HAP-1 (cell line): Measurements from ENCODE around the gene PSPH.
A peak's percentile ranks its signal among the peaks of the same experiment; 100 is the strongest.

Experiments used
- DNase-seq, 2 experiments: peaks; one replicate each; pipeline ENCODE4 v3.0.0-alpha.2; 2016 to 2020; ENCODE audit warnings: low spot score in 2 of 2
- H3K27me3 ChIP-seq: fragments of 250-450 bp; sonication (Bioruptor Pico); 2 replicates; pipeline ENCODE4 v1.5.1; 2020; ENCODE audit warnings: low read depth, mild to moderate bottlenecking, moderate library complexity
- H3K36me3 ChIP-seq: fragments of 250-450 bp; sonication (Bioruptor Pico); replicated peaks from 2 replicates; pipeline ENCODE4 v1.5.1; 2020; ENCODE audit warnings: mild to moderate bottlenecking
- H3K4me1 ChIP-seq: fragments of 250-450 bp; sonication (Bioruptor Pico); 2 replicates; pipeline ENCODE4 v1.5.1; 2020; ENCODE audit warnings: mild to moderate bottlenecking
- H3K4me3 ChIP-seq: fragments of 250-450 bp; sonication (Bioruptor Pico); 2 replicates; pipeline ENCODE4 v1.5.1; 2020; ENCODE audit warnings: mild to moderate bottlenecking, moderate library complexity
- H3K9me3 ChIP-seq: fragments of 250-450 bp; sonication (Bioruptor Pico); 2 replicates; pipeline ENCODE4 v1.5.1; 2020; ENCODE audit warnings: mild to moderate bottlenecking, moderate library complexity
- in situ Hi-C: fragments of 300-500 bp; cut with MboI; formaldehyde crosslinking; loops from 3 replicates; pipeline ENCODE4 v1.14.3; 2020; ENCODE audit warnings: low sequenced_read_pairs, inconsistent platforms, mixed read lengths

Gene PSPH

GRCh38 chr7:55966851-55967250, 84.4 kb downstream of the PSPH start:
- DNase-seq = no peak
- H3K4me1 ChIP-seq = peaks cover 3% of the 10 kb centered on the region
- no peaks in the 10 kb centered on the region for H3K27me3 ChIP-seq
- no peak overlapping the region for H3K4me3 ChIP-seq
- in situ Hi-C loops = loop anchor here (10.0 kb wide), 1 partner anchor 322 kb away; no protein-coding TSS in a partner anchor
- no peaks in the 10 kb centered on the region for H3K9me3 ChIP-seq
- peaks cover 9% of the 10 kb centered on the region for H3K36me3 ChIP-seq

- in situ Hi-C loops = loop anchor here (10.0 kb wide), 1 partner anchor 321 kb away; no protein-coding TSS in a partner anchor
- Histone ChIP-seq H3K4me1 (peaks cover 3% of the 10 kb centered on the region), H3K9me3 (no peaks in the 10 kb centered on the region), H3K27me3 (no peaks in the 10 kb centered on the region), H3K36me3 (peaks cover 9% of the 10 kb centered on the region), H3K4me3 (peak overlapping the region; percentile 60)
- peak; percentile 24 to 40 for DNase-seq
These were observed 85.3 kb downstream of the PSPH start for GRCh38 chr7:55965805-55966421.

GRCh38 chr7:55965100-55965470, 86.2 kb downstream of the PSPH start:
- Histone ChIP-seq H3K4me3 (peak overlapping the region; percentile 60), H3K36me3 (peaks cover 9% of the 10 kb centered on the region), H3K4me1 (peaks cover 3% of the 10 kb centered on the region), H3K9me3 (no peaks in the 10 kb centered on the region), H3K27me3 (no peaks in the 10 kb centered on the region)
- peak in 1 of 2 experiments; percentile 52 for DNase-seq
- in situ Hi-C loops = loop anchor here (10.0 kb wide), 1 partner anchor 320 kb away; no protein-coding TSS in a partner anchor

GRCh38 chr7:55964261-55965099, 86.8 kb downstream of the PSPH start, which contains the start of gene NIPSNAP2:
Gene NIPSNAP2 (plus strand): TSS chr7:55964585. CDS start chr7:55964610, 25 bp downstream.
- Histone ChIP-seq H3K9me3 (no peaks in the 10 kb centered on the region), H3K4me3 (peak within 1 kb of the TSS; percentile 60), H3K36me3 (peaks cover 13% of the 10 kb centered on the region), H3K4me1 (peaks cover 3% of the 10 kb centered on the region), H3K27me3 (no peaks in the 10 kb centered on the region)
- in situ Hi-C loops = loop anchor here (10.0 kb wide), 1 partner anchor 320 kb away; no protein-coding TSS in a partner anchor
- peak; percentile 41 to 77 for DNase-seq

GRCh38 chr7:55963584-55964168, 87.6 kb downstream of the PSPH start:
- no peaks in the 10 kb centered on the region for H3K27me3 ChIP-seq
- DNase-seq = no peak
- peaks cover 3% of the 10 kb centered on the region for H3K4me1 ChIP-seq
- in situ Hi-C loops = loop anchor here (10.0 kb wide), 1 partner anchor 319 kb away; no protein-coding TSS in a partner anchor
- H3K4me3 ChIP-seq = peak overlapping the region; percentile 16; the same call in 1 of the 2 replicates
- peaks cover 13% of the 10 kb centered on the region for H3K36me3 ChIP-seq
- H3K9me3 ChIP-seq = no peaks in the 10 kb centered on the region

- in situ Hi-C loops = loop anchor here (10.0 kb wide), 1 partner anchor 317 kb away; no protein-coding TSS in a partner anchor
- Histone ChIP-seq H3K4me3 (no peak overlapping the region), H3K4me1 (peaks cover 5% of the 10 kb centered on the region), H3K9me3 (no peaks in the 10 kb centered on the region), H3K27me3 (no peaks in the 10 kb centered on the region), H3K36me3 (peaks cover 10% of the 10 kb centered on the region)
- DNase-seq = no peak
These were observed 89.2 kb downstream of the PSPH start for GRCh38 chr7:55962014-55962413.
